Testis (tissue), 3 donors: ENCODE results near the gene TGM5. TPM values are rescaled to one million over a fixed set of nuclear protein-coding genes. Genes with fewer than 3 reads are reported as not detected.

Experiments
- DNase-seq: peaks from one replicate; pipeline ENCODE4 v3.0.0-alpha.2; 2019
- H3K27ac ChIP-seq, 2 donors: fragments of 200-600 bp; sonication (generic); one replicate each; pipeline ENCODE4 v1.5.1; 2019
- H3K27me3 ChIP-seq: fragments of 200-600 bp; sonication (generic); one replicate; pipeline ENCODE4 v1.5.1; 2019
- H3K36me3 ChIP-seq: fragments of 200-600 bp; sonication (generic); one replicate; pipeline ENCODE4 v1.5.1; 2017; ENCODE audit warnings: low read depth; ENCODE audit errors: missing control alignments
- H3K4me1 ChIP-seq: fragments of 200-600 bp; sonication (generic); one replicate; pipeline ENCODE4 v1.5.1; 2019
- H3K4me3 ChIP-seq, 2 donors: fragments of 200-600 bp; sonication (generic); one replicate each; pipeline ENCODE4 v1.5.1; 2017 to 2019
- H3K9me3 ChIP-seq: fragments of 200-600 bp; sonication (generic); one replicate; pipeline ENCODE4 v1.5.1; 2017
- CTCF ChIP-seq, 3 experiments: fragments of 450-650 bp in 2 of 3; fragments of 200-600 bp in 1 of 3; sonication (generic) in 1 of 3; IDR thresholded peaks; one replicate each; pipeline ENCODE4 v1.5.1; 2016 to 2019; ENCODE audit warnings: antibody characterized with exemption in 3 of 3, mild to moderate bottlenecking in 2 of 3, moderate library complexity in 1 of 3
- POLR2A ChIP-seq: fragments of 450-650 bp; IDR thresholded peaks from one replicate; pipeline ENCODE4 v1.6.1; 2017; ENCODE audit warnings: antibody characterized with exemption, mild to moderate bottlenecking, moderate library complexity
- WGBS, 2 donors: methylation state at CpG; one replicate each; pipeline ENCODE4 v1.1.5; 2018; 5-methylcytosine and 5-hydroxymethylcytosine counted together
- intact Hi-C: fragments of 100-400 bp; cut with DNase I; formaldehyde crosslinking; loops from one replicate; pipeline ENCODE4 v1.15.1; 2023; ENCODE audit warnings: low total_unique reads
- polyA plus RNA-seq: library from polyadenylated mRNA; stranded (reverse); fragments of 350-450 nt; fragmentation: Illumina TruSeq; extraction: RNeasy Lipid Tissue Mini Kit (QIAGEN cat#74804); gene quantifications from one replicate; pipeline ENCODE4 v1.2.3, GENCODE V29; 2014; ENCODE audit warnings: low read depth, low replicate concordance; ENCODE audit not compliant: insufficient read depth
- total RNA-seq, 2 donors: library from RNA; depleted of rRNA; stranded (reverse); fragments of >200 nt; gene quantifications; one replicate each; pipeline ENCODE4 v1.2.3, GENCODE V29; 2016

The TGM5 gene
- total and polyA plus RNA-seq, 3 donors from 2014 or later: 0.24 to 2.1 (median 0.43) TPM

GRCh38 chr15:43208052-43209002 lies 58.4 kb downstream of the TGM5 start:
- intact Hi-C loops: no loop called here
- Histone ChIP-seq H3K4me3 (no peak overlapping the region), H3K27me3 (no peaks in the 10 kb centered on the region), H3K9me3 (no peaks in the 10 kb centered on the region), H3K4me1 (no peaks in the 10 kb centered on the region), H3K27ac (no peak overlapping the region), H3K36me3 (no peaks in the 10 kb centered on the region)
- WGBS, 2 donors: 74 to 75% methylated on average over 22 to 23 of the region's 23 CpGs
- no peak for TF ChIP-seq POLR2A
- no peak for TF ChIP-seq CTCF (IDR thresholded peaks at IDR 0.05)
- DNase-seq: no peak

- Histone ChIP-seq H3K9me3 (no peaks in the 10 kb centered on the region), H3K36me3 (no peaks in the 10 kb centered on the region), H3K4me1 (no peaks in the 10 kb centered on the region), H3K27ac (no peak overlapping the region), H3K27me3 (no peaks in the 10 kb centered on the region), H3K4me3 (no peak overlapping the region)
- WGBS, 2 donors: 89 to 93% methylated on average over 6 to 9 of the region's 9 CpGs
- DNase-seq: no peak
- intact Hi-C loops: no loop called here
- TF ChIP-seq POLR2A: no peak
- no peak for TF ChIP-seq CTCF (IDR thresholded peaks at IDR 0.05)
These were observed 59.7 kb downstream of the TGM5 start for GRCh38 chr15:43207024-43207423.

GRCh38 chr15:43206054-43206453 lies 60.7 kb downstream of the TGM5 start:
- DNase-seq: no peak
- Histone ChIP-seq H3K36me3 (no peaks in the 10 kb centered on the region), H3K4me3 (no peak overlapping the region), H3K4me1 (no peaks in the 10 kb centered on the region), H3K9me3 (no peaks in the 10 kb centered on the region), H3K27me3 (no peaks in the 10 kb centered on the region), H3K27ac (no peak overlapping the region)
- 87 to 92% methylated on average over 5 of the region's 5 CpGs for WGBS, 2 donors
- TF ChIP-seq CTCF (IDR thresholded peaks at IDR 0.05) (no peak), POLR2A (no peak)
- intact Hi-C loops: no loop called here

GRCh38 chr15:43204016-43204901 lies 62.5 kb downstream of the TGM5 start:
- peak; percentile 34 to 59 (median 42) for TF ChIP-seq CTCF (IDR thresholded peaks at IDR 0.05)
- TF ChIP-seq POLR2A: no peak
- Histone ChIP-seq H3K27me3 (no peaks in the 10 kb centered on the region), H3K4me1 (no peaks in the 10 kb centered on the region), H3K36me3 (no peaks in the 10 kb centered on the region), H3K9me3 (no peaks in the 10 kb centered on the region), H3K4me3 (no peak overlapping the region), H3K27ac (no peak overlapping the region)
- peak; percentile 74 for DNase-seq
- 41 to 53% methylated on average over 8 of the region's 8 CpGs for WGBS, 2 donors
- intact Hi-C loops: no loop called here
